ENCODE measurements around the gene STARD9.
"Not testable (repeated sequence)": the region's sequence is repeated elsewhere in the genome, so short reads cannot be mapped to it uniquely, and the experiment has no call there.

Gene STARD9

GRCh38 chr15:42590619-42591237, 15.3 kb downstream of the STARD9 start:
- no peak for DNase-seq (ENCODE audit: low read depth)

GRCh38 chr15:42591238-42591934, 16.0 kb downstream of the STARD9 start:
- peak; percentile 62 for DNase-seq (ENCODE audit: low read depth)

- DNase-seq (ENCODE audit: low read depth): no peak
Observed at GRCh38 chr15:42592716-42593115, 17.3 kb downstream of the STARD9 start.

- no peak for DNase-seq (ENCODE audit: low read depth)
Observed at GRCh38 chr15:42593143-42593542, 17.7 kb downstream of the STARD9 start.

GRCh38 chr15:42594095-42594494, 18.7 kb downstream of the STARD9 start:
- no peak for DNase-seq (ENCODE audit: low read depth)

- DNase-seq (ENCODE audit: low read depth): peak; percentile 8
Observed at GRCh38 chr15:42595626-42596240, 20.3 kb downstream of the STARD9 start.

GRCh38 chr15:42601316-42601715, 25.9 kb downstream of the STARD9 start:
- DNase-seq (ENCODE audit: low read depth): not testable (repeated sequence)

- DNase-seq (ENCODE audit: low read depth): no peak
Observed at GRCh38 chr15:42602501-42602900, 27.1 kb downstream of the STARD9 start.

- no peak for DNase-seq (ENCODE audit: low read depth)
Observed at GRCh38 chr15:42603978-42604377, 28.6 kb downstream of the STARD9 start.

GRCh38 chr15:42604894-42605744, 29.7 kb downstream of the STARD9 start:
- DNase-seq (ENCODE audit: low read depth): peak; percentile 36

GRCh38 chr15:42605796-42606195, 30.4 kb downstream of the STARD9 start:
- no peak for DNase-seq (ENCODE audit: low read depth)

GRCh38 chr15:42608110-42608531, 32.7 kb downstream of the STARD9 start:
- peak; percentile 24 for DNase-seq (ENCODE audit: low read depth)

- no peak for DNase-seq (ENCODE audit: low read depth)
Observed at GRCh38 chr15:42608752-42609488, 33.5 kb downstream of the STARD9 start.

- DNase-seq (ENCODE audit: low read depth): no peak
Observed at GRCh38 chr15:42611532-42611931, 36.1 kb downstream of the STARD9 start.

- no peak for DNase-seq (ENCODE audit: low read depth)
Observed at GRCh38 chr15:42612367-42612912, 37.0 kb downstream of the STARD9 start.

- no peak for DNase-seq (ENCODE audit: low read depth)
Observed at GRCh38 chr15:42616107-42616506, 40.7 kb downstream of the STARD9 start.

- DNase-seq (ENCODE audit: low read depth): no peak
Observed at GRCh38 chr15:42619656-42620371, 44.4 kb downstream of the STARD9 start.

- DNase-seq (ENCODE audit: low read depth): no peak
Observed at GRCh38 chr15:42621386-42621785, 46.0 kb downstream of the STARD9 start.

- no peak for DNase-seq (ENCODE audit: low read depth)
Observed at GRCh38 chr15:42621996-42622925, 46.9 kb downstream of the STARD9 start.

GRCh38 chr15:42623951-42624350, 48.5 kb downstream of the STARD9 start:
- DNase-seq (ENCODE audit: low read depth): no peak
